Ammon's horn (tissue), 1 donor: ENCODE results near the gene DHFR.
"Not testable (repeated sequence)": the region's sequence is repeated elsewhere in the genome, so short reads cannot be mapped to it uniquely, and the experiment has no call there.

Experiments
- DNase-seq: peaks from one replicate; pipeline ENCODE4 v3.0.0-alpha.2; 2016; ENCODE audit warnings: low spot score

DHFR gene

GRCh38 chr5:80654391-80655230 is at the start of gene DHFR, which contains the start of gene MSH3:
TSS of gene DHFR (minus strand) at chr5:80654983. CDS start at chr5:80654489, 494 bp downstream.
TSS of gene MSH3 (plus strand) at chr5:80654652. CDS start at chr5:80654728, 76 bp downstream.
- DNase-seq: peak; percentile 93

- no peak for DNase-seq
These were observed 49.4 kb upstream of the DHFR start for GRCh38 chr5:80704221-80704620.

GRCh38 chr5:80703747-80704146 is 49.0 kb upstream of the DHFR start:
- no peak for DNase-seq

- no peak for DNase-seq
These were observed 48.5 kb upstream of the DHFR start for GRCh38 chr5:80703291-80703690.

GRCh38 chr5:80701597-80701996 is 46.8 kb upstream of the DHFR start:
- no peak for DNase-seq

GRCh38 chr5:80698369-80698768 is 43.6 kb upstream of the DHFR start:
- DNase-seq: no peak

- no peak for DNase-seq
These were observed 42.3 kb upstream of the DHFR start for GRCh38 chr5:80697100-80697499.

- DNase-seq: no peak
These were observed 41.7 kb upstream of the DHFR start for GRCh38 chr5:80696450-80696849.

GRCh38 chr5:80695666-80696065 is 40.9 kb upstream of the DHFR start:
- DNase-seq: no peak

DNA sequence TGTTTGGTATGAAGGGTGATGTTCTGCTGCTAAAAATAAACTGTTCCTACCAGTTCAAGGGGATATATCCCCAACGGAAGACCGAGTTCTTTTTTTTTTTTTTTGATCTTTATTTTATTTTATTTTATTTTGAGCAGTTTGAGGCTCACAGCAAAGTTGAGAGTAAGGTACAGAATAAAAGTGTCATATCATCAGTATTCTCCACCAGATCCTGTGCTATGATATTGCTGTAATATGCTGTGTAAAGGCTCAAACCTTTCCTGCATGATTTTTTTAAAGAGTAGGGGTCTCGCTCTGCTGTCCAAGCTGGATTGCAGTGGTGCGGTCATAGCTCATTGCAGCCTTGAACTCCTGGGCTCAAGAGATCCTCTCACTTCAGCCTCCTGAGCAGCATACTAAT is 34.8 kb upstream of the DHFR start:
- no peak for DNase-seq

- DNase-seq: no peak
These were observed 34.1 kb upstream of the DHFR start for GRCh38 chr5:80688648-80689420.

- DNase-seq: no peak
These were observed 32.0 kb upstream of the DHFR start for GRCh38 chr5:80686757-80687156.

GRCh38 chr5:80676706-80677105 is 21.9 kb upstream of the DHFR start:
- DNase-seq: no peak

- DNase-seq: peak; percentile 85
These were observed 17.5 kb upstream of the DHFR start for GRCh38 chr5:80672140-80672736.

DNA sequence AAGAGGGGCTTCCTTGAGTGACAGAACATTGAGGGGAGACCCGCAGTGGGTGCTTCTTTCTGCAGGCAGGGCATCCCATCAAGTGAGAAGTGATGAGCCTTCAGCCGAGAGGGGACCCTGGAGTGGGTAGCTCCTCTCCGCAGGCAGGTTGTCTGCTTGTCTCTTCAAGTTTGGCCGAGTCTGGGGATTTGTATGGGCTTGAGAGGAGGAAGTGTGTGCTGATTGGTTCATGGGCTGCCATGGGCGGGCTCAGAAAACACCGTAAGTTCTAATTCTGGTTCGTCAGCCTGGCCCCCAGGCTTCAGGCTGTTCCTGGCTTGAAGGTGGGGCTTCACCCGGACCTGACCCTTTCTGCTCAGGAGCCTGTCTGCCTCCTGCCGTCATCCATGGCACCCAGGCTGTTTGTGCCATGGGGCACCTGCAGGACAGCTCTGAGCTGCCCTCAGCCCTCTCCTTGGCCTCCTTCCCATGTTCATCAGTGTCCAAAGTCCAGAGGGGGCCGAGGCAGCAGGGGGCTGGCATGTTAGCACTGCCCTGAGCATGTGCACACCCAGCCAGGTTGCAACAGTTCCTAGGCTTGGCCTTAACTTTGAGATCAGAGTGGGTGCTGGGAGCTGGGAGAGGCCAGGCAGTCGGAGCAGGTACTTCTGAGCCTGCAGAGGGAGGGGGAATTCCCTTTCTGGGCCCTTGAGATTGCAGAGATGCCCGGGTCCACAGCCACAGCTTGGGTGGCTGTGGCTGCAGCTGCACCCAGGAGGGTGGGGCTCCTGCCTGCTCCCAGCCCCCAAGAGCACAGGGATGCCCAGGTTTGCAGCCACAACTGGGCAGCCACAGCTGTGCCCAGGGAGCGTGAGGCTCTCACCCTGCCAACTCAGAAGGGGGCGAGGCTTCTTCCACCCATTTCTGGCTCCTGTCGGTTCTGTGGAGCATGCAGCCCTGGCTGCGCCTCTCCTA is 13.5 kb upstream of the DHFR start:
- DNase-seq: no peak

DNA sequence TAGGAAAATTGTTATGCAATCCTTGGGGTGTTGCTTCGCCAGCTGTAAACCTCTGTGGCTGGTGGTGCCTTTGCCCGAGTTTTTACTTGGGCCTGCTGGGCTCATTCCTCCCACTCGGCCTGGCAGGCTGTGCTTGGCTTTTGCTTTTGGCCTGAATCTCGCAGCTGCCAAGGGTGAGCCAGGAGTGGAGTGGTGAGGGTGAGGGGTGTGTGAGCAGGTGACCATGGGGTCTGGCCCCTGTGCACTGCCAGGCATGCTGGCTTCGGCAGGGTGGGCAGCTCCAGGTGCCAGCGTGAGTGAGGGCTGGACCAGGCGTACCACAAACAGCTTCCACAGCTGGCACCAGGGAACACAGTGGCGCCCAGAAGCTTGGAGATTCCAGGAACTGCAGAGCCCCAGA is 12.6 kb upstream of the DHFR start:
- DNase-seq: no peak

- DNase-seq: no peak
These were observed 10.3 kb upstream of the DHFR start for GRCh38 chr5:80665057-80665456.

DNA sequence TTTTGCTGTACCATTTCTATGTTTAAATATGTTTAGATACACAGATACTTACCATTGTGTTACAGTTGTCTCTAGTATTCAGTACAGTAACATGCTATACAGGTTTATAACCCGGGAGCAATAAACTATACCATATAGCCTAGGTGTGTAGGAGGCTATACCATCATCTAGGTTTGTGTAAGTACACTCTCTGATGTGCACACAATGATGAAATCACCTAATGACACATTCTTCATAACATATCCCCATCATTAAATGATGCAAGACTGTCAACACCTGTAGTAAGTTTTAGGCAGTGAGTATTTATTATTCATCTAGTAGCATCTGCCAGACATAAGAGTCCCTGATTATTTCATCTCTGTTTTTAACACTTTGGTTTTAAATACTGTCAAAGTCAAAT is 7.3 kb upstream of the DHFR start:
- no peak for DNase-seq

GRCh38 chr5:80660661-80661060 is 5.9 kb upstream of the DHFR start:
- DNase-seq: not testable (repeated sequence)

GRCh38 chr5:80659106-80659505 is 4.3 kb upstream of the DHFR start:
- no peak for DNase-seq

- no peak for DNase-seq
These were observed 1.6 kb upstream of the DHFR start for GRCh38 chr5:80656425-80656824.
